Heart left ventricle (tissue), 16 donors: Measurements from ENCODE around the gene KREMEN1. TPM values are rescaled to one million over a fixed set of nuclear protein-coding genes. Genes with fewer than 3 reads are reported as not detected.

Source experiments
- ATAC-seq, 4 donors: fragments of 200-7000 bp; cut with Tn5 transposase; one replicate each; pipeline ENCODE4 v1.9.1; 2020 to 2022; ENCODE audit warnings: moderate library complexity in 4 of 4, mild to moderate bottlenecking in 3 of 4, moderate number of reproducible peaks in 1 of 4
- DNase-seq, 5 donors: peaks; one replicate each; pipeline ENCODE4 v3.0.0-alpha.2; 2020
- H3K27ac ChIP-seq, 12 donors: fragments of 200-600 bp; sonication (generic) in 4 of 12; one replicate each; pipeline versions ENCODE4 v1.5.0 to v1.8.0; 2016 to 2022; ENCODE audit warnings: mild to moderate bottlenecking in 2 of 12
- H3K27me3 ChIP-seq, 9 donors: fragments of 200-600 bp; sonication (generic) in 2 of 9; one replicate each; pipeline versions ENCODE4 v1.5.1 to v1.8.0; 2016 to 2022; ENCODE audit warnings: mild to moderate bottlenecking in 3 of 9
- H3K36me3 ChIP-seq, 9 donors: fragments of 200-600 bp; sonication (generic) in 2 of 9; one replicate each; pipeline versions ENCODE4 v1.5.0 to v1.8.0; 2018 to 2022; ENCODE audit warnings: mild to moderate bottlenecking in 2 of 9
- H3K4me1 ChIP-seq, 12 donors: fragments of 200-600 bp; sonication (generic) in 4 of 12; one replicate each; pipeline versions ENCODE4 v1.5.0 to v1.8.0; 2016 to 2022; ENCODE audit warnings: mild to moderate bottlenecking in 3 of 12
- H3K4me3 ChIP-seq, 12 donors: fragments of 200-600 bp; sonication (generic) in 4 of 12; one replicate each; pipeline versions ENCODE4 v1.5.0 to v1.8.0; 2017 to 2022; ENCODE audit warnings: mild to moderate bottlenecking in 9 of 12, moderate library complexity in 4 of 12
- H3K9me3 ChIP-seq, 12 donors: fragments of 200-600 bp; sonication (generic) in 4 of 12; one replicate each; pipeline versions ENCODE4 v1.5.0 to v1.8.0; 2016 to 2022; ENCODE audit warnings: mild to moderate bottlenecking in 1 of 12
- POLR2A ChIP-seq, 2 donors: fragments of 450-650 bp; IDR thresholded peaks; one replicate each; pipeline ENCODE4 v1.6.1; 2017; ENCODE audit warnings: antibody characterized with exemption in 2 of 2, mild to moderate bottlenecking in 2 of 2, moderate library complexity in 2 of 2
- WGBS, 4 donors: extraction: QIAGEN DNeasy Blood & Tissue Kit in 2 of 4; methylation state at CpG; one replicate each; pipeline versions ENCODE4 v1.1.5 to v1.1.7; 2013 to 2018; 5-methylcytosine and 5-hydroxymethylcytosine counted together
- intact Hi-C, 10 donors: fragments of 100-400 bp; cut with DNase I; formaldehyde crosslinking; loops; one replicate each; pipeline versions ENCODE4 v1.11.1 to v1.14.2; 2022
- polyA plus RNA-seq, 2 donors: library from polyadenylated mRNA; stranded (reverse); fragments of 200-250 nt; gene quantifications; one replicate each; pipeline ENCODE4 v1.2.3, GENCODE V29; 2013
- total RNA-seq, 9 donors: library from RNA; depleted of rRNA in 2 of 9; stranded (reverse); fragments of >200 nt in 2 of 9; fragmentation: NEBNext Ultra II Directional in 3 of 9; extraction: Animal tissue kit (Norgen Biotek cat#: 25700) in 3 of 9; gene quantifications; one replicate each; pipeline versions ENCODE4 v1.1.0 to v1.2.4, GENCODE V29; 2016 to 2023
- TF ChIP-seq, protein P1 (sequence below), 12 donors: fragments of 200-600 bp; sonication (generic) in 4 of 12; IDR thresholded peaks; one replicate each; pipeline versions ENCODE4 v1.5.0 to v1.8.0; 2018 to 2022; ENCODE audit warnings: antibody characterized with exemption in 12 of 12, mild to moderate bottlenecking in 5 of 12
- donor health status: ischemic (EF 13 %, LVEDD 7.1; RV severe dilation, severe dysfunction).
- donor health status: healthy with polysubstance abuse.
- donor health status: DM: no; HTN: yes; CAD: no.
- donor health status: DM: no; HTN: no; CAD: no.
- donor health status: ischemic (EF 25% LVEDD 6.9; RV normal size, moderate dysfunction).
- donor health status: ischemic (EF 25% LVEDD 5.7; RV mildly dilated, moderate dysfunction).
- donor health status: healthy.
- donor health status: DM: yes; HTN: yes; CAD: no.
- donor health status: ischemic (EF 35%, LVEDD 5.7; RV mildly dilated, moderate dysfunction).
- donor health status: nonischemic (EF 11% LVEDD 7.7; RV severe dilation, severe dysfunction).
- donor health status: DM: yes; HTN: yes; CAD: no.
- donor health status: PGD.
- donor health status: ischemic (EF 29% LVEDD 5.4; RV normal size, mild dysfunction).
- donor health status: nonischemic (EF 23%, LVEDD 6.1; RV moderate dilation, normal function).

The KREMEN1 gene
- total and polyA plus RNA-seq, 11 donors = 24.3 to 67.8 (median 36.4) TPM

DNA sequence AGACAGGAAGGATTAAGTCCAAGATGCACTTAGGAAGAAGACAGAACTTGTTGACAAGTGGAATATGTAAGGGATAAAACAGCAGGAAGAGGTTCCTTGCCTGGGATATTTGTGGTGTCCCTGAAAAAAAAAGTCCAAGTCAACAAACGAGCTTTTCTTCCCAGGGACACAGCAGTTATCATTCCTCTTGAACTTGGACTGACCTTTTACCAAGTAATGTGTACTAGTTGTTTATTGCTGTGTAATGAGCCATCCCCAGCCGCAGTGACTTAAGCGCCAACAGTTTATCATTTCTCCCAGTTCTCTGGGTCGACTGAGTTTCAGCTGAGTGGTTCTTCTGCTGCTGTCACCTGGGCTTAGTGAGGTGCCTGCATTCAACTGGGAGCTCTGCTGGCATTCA lies 37.0 kb downstream of the KREMEN1 start:
- no peak for TF ChIP-seq POLR2A (IDR thresholded peaks at IDR 0.05)
- TF ChIP-seq, protein P1, sequence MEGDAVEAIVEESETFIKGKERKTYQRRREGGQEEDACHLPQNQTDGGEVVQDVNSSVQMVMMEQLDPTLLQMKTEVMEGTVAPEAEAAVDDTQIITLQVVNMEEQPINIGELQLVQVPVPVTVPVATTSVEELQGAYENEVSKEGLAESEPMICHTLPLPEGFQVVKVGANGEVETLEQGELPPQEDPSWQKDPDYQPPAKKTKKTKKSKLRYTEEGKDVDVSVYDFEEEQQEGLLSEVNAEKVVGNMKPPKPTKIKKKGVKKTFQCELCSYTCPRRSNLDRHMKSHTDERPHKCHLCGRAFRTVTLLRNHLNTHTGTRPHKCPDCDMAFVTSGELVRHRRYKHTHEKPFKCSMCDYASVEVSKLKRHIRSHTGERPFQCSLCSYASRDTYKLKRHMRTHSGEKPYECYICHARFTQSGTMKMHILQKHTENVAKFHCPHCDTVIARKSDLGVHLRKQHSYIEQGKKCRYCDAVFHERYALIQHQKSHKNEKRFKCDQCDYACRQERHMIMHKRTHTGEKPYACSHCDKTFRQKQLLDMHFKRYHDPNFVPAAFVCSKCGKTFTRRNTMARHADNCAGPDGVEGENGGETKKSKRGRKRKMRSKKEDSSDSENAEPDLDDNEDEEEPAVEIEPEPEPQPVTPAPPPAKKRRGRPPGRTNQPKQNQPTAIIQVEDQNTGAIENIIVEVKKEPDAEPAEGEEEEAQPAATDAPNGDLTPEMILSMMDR (IDR thresholded peaks at IDR 0.05) = no peak
- ATAC-seq (peak in 2 of 4 donors; percentile 28 to 40), DNase-seq (no peak)
- Histone ChIP-seq H3K27ac (no peak overlapping the region), H3K9me3 (no peaks in the 10 kb centered on the region), H3K36me3 (peaks cover 0 to 1% (median 0%) of the 10 kb centered on the region in 9 donors), H3K4me3 (no peak overlapping the region), H3K4me1 (peaks cover 0 to 13% (median 2%) of the 10 kb centered on the region in 12 donors), H3K27me3 (no peaks in the 10 kb centered on the region)
- intact Hi-C loops = no loop called here
- WGBS, 4 donors = 38 to 62% (median 58%) methylated on average over 4 of the region's 4 CpGs

DNA sequence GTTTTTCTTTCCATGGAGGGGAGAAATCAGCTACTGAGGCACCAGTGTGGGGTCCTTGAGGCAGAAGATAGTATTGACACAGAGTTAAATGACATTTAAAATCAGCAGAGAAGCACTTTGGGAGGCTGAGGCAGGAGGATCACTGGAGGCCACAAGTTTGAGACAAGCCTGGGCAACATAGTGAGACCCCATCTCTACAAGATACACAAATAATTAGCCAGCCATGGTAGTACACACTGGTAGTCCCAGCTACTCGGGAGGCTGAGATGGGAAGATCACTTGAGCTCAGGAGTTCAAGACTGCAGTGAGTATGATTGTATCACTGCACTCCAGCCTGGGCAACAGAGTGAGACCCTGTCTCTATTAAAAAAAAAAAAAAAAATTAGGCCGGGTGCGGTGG lies 38.1 kb downstream of the KREMEN1 start:
- Histone ChIP-seq H3K9me3 (no peaks in the 10 kb centered on the region), H3K27me3 (no peaks in the 10 kb centered on the region), H3K27ac (no peak overlapping the region), H3K4me1 (peaks cover 0 to 21% (median 1%) of the 10 kb centered on the region in 12 donors), H3K4me3 (no peak overlapping the region), H3K36me3 (no peaks in the 10 kb centered on the region)
- 95 to 97% (median 96%) methylated on average over 3 of the region's 3 CpGs for WGBS, 4 donors
- ATAC-seq (no peak), DNase-seq (no peak)
- intact Hi-C loops = no loop called here
- no peak for TF ChIP-seq POLR2A (IDR thresholded peaks at IDR 0.05)
- TF ChIP-seq, protein P1 (IDR thresholded peaks at IDR 0.05) = no peak

DNA sequence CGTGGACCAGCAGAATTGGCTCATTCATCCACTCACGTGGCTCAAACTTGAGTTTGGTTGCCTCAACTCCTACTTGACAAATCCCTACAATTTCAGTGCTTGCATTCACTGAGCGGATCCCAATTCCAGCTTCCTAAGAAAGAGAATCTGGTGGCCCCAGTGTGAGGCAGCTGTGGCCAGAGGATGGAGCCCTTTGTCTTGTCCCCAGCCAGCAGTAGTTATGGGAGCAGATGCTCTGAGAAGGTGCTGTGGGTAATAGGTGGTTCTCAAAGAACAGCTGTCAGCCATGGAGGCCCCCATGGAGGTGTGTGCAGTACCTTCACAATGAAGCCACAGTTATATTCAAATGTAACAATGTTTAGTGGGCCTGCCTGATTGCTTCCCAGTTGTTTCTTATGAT lies 39.3 kb downstream of the KREMEN1 start:
- Histone ChIP-seq H3K27ac (no peak overlapping the region), H3K9me3 (no peaks in the 10 kb centered on the region), H3K36me3 (no peaks in the 10 kb centered on the region), H3K27me3 (no peaks in the 10 kb centered on the region), H3K4me3 (no peak overlapping the region), H3K4me1 (peaks cover 0 to 26% (median 4%) of the 10 kb centered on the region in 12 donors)
- TF ChIP-seq POLR2A (IDR thresholded peaks at IDR 0.05) = no peak
- TF ChIP-seq, protein P1 (IDR thresholded peaks at IDR 0.05) = no peak
- ATAC-seq (no peak), DNase-seq (no peak)
- intact Hi-C loops = no loop called here
- WGBS, 4 donors = 84 to 93% (median 86%) methylated on average over 3 of the region's 3 CpGs

DNA sequence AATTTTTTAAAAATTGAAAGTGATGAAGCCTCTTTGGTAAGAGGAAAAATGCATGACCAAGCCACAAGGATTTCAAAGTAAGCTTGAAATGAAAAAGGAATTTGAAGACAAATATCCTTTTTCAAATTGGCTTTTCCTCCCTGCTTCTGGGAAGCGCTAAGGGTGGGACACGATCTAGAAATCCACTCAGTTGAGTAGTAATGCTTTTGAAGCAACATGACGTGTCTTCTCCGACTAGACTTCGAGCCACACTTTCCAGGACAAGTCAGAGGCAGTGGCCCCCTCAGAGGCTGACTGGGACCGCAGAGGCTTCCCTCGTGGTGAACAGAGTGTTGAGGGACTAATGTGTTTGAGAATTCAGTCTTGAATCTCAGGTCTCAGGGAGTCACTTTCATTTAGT lies 39.8 kb downstream of the KREMEN1 start:
- Histone ChIP-seq H3K27ac (no peak overlapping the region), H3K36me3 (peaks cover 0 to 3% (median 0%) of the 10 kb centered on the region in 9 donors), H3K4me3 (no peak overlapping the region), H3K4me1 (peaks cover 0 to 26% (median 4%) of the 10 kb centered on the region in 12 donors), H3K27me3 (no peaks in the 10 kb centered on the region), H3K9me3 (no peaks in the 10 kb centered on the region)
- DNase-seq = no peak
- TF ChIP-seq, protein P1 (IDR thresholded peaks at IDR 0.05) = no peak
- no peak for TF ChIP-seq POLR2A (IDR thresholded peaks at IDR 0.05)
- ATAC-seq = no peak
- intact Hi-C loops = no loop called here
- 85 to 89% (median 87%) methylated on average over 7 of the region's 7 CpGs for WGBS, 4 donors
